Stomach (tissue), 9 donors: Measurements from ENCODE around the gene ARHGEF5. TPM values are rescaled to one million over a fixed set of nuclear protein-coding genes. Genes with fewer than 3 reads are reported as not detected.

Experiments used
- DNase-seq, 2 donors: peaks; one replicate each; pipeline versions ENCODE4 v3.0.0 to v3.0.0-alpha.2; 2013 to 2019
- H3K27ac ChIP-seq, 5 donors: fragments of 200-600 bp in 4 of 5; sonication (generic) in 4 of 5; one replicate each; pipeline ENCODE4 v1.5.1; 2013 to 2019; ENCODE audit warnings: mild to moderate bottlenecking in 1 of 5, moderate library complexity in 1 of 5
- H3K27me3 ChIP-seq, 3 donors: fragments of 200-600 bp; sonication (generic); one replicate each; pipeline ENCODE4 v1.5.1; 2017 to 2019; ENCODE audit warnings: mixed run types in 1 of 3
- H3K36me3 ChIP-seq, 4 donors: fragments of 200-600 bp; sonication (generic); 1 replicate in 3 of 4; 2 replicates in 1 of 4; pipeline ENCODE4 v1.5.1; 2016 to 2019
- H3K4me1 ChIP-seq, 4 donors: fragments of 200-600 bp; sonication (generic); one replicate each; pipeline ENCODE4 v1.5.1; 2016 to 2019
- H3K4me3 ChIP-seq, 4 donors: fragments of 200-600 bp; sonication (generic) in 3 of 4; one replicate each; pipeline ENCODE4 v1.5.1; 2016 to 2019; ENCODE audit warnings: mild to moderate bottlenecking in 1 of 4
- H3K9me3 ChIP-seq, 4 donors: fragments of 200-600 bp; sonication (generic); one replicate each; pipeline ENCODE4 v1.5.1; 2016 to 2019
- EP300 ChIP-seq: sonication (generic); formaldehyde crosslinking; IDR thresholded peaks from one replicate; pipeline ENCODE4 v1.6.1; 2017; ENCODE audit warnings: antibody characterized with exemption
- POLR2A ChIP-seq, 4 donors: fragments of 450-650 bp; IDR thresholded peaks; one replicate each; pipeline ENCODE4 v1.6.1; 2016; ENCODE audit warnings: antibody characterized with exemption in 4 of 4, control low read depth in 2 of 4, mild to moderate bottlenecking in 1 of 4, moderate library complexity in 1 of 4
- POLR2AphosphoS5 ChIP-seq, 3 donors: sonication (generic); formaldehyde crosslinking; IDR thresholded peaks; one replicate each; pipeline ENCODE4 v1.6.1; 2016; ENCODE audit warnings: antibody characterized with exemption in 3 of 3
- WGBS, 5 donors: extraction: QIAGEN DNeasy Blood & Tissue Kit in 3 of 5; methylation state at CpG; one replicate each; pipeline versions ENCODE4 v1.1.5 to v1.1.7; 2013 to 2018; 5-methylcytosine and 5-hydroxymethylcytosine counted together
- intact Hi-C: fragments of 100-400 bp; cut with DNase I; formaldehyde crosslinking; loops from one replicate; pipeline ENCODE4 v1.15.1; 2023; ENCODE audit warnings: low total_unique reads
- polyA plus RNA-seq, 3 donors: library from polyadenylated mRNA; stranded (reverse); fragments of 200-250 nt; gene quantifications; one replicate each; pipeline ENCODE4 v1.2.3, GENCODE V29; 2013
- total RNA-seq, 5 donors: library from RNA; depleted of rRNA; stranded (reverse); fragments of >200 nt; gene quantifications; one replicate each; pipeline versions ENCODE4 v1.1.0 to v1.2.3, GENCODE V29; 2014 to 2016
- TF ChIP-seq, protein P1 (sequence below), 7 experiments: fragments of 450-650 bp in 4 of 7; fragments of 200-600 bp in 3 of 7; sonication (generic) in 3 of 7; IDR thresholded peaks; one replicate each; pipeline ENCODE4 v1.5.1; 2016 to 2019; ENCODE audit warnings: antibody characterized with exemption in 7 of 7, control low read depth in 2 of 7, mild to moderate bottlenecking in 1 of 7
- donor health status: healthy with polysubstance abuse.
- donor health status: Bipolar disorder and iron deficiency.
- donor health status: healthy.

Gene ARHGEF5
- total and polyA plus RNA-seq, 8 donors = 9.4 to 92.1 (median 14.2) TPM

DNA sequence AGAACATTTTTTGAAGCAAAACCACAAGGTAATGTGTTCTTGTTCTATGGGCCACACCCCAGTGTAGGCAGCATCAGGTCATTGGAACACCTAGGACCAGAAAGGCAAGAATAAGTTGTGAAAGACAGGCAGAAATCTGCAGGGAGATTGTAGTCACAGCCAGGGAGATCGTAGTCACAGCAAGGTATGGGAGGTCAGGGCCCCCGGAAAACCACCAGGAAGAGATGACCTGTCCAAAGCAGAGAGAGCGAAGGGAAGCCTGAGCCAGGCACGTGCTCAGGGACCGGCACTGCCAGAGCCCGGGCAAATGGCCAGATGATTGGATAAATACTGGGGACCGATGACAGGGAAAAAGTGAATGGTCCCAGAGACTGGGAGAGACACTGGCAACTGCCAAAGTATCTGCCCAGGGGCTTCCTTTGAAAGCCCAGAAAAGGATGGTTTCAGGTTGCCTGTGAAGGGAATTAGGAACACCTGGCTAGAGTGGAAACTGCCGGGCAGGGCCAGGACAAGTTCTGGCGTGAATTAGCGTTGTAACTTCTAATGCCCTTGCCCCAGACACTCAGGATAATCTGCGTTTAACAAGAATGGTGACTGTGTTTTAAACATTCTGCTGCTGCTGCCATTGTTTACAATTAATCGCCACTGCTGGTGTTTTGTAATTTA, 52.2 kb downstream of the ARHGEF5 start:
- intact Hi-C loops = no loop called here
- 35 to 59% (median 46%) methylated on average over 12 of the region's 12 CpGs for WGBS, 5 donors
- no peak for TF ChIP-seq POLR2A (IDR thresholded peaks at IDR 0.05)
- TF ChIP-seq, protein P1, sequence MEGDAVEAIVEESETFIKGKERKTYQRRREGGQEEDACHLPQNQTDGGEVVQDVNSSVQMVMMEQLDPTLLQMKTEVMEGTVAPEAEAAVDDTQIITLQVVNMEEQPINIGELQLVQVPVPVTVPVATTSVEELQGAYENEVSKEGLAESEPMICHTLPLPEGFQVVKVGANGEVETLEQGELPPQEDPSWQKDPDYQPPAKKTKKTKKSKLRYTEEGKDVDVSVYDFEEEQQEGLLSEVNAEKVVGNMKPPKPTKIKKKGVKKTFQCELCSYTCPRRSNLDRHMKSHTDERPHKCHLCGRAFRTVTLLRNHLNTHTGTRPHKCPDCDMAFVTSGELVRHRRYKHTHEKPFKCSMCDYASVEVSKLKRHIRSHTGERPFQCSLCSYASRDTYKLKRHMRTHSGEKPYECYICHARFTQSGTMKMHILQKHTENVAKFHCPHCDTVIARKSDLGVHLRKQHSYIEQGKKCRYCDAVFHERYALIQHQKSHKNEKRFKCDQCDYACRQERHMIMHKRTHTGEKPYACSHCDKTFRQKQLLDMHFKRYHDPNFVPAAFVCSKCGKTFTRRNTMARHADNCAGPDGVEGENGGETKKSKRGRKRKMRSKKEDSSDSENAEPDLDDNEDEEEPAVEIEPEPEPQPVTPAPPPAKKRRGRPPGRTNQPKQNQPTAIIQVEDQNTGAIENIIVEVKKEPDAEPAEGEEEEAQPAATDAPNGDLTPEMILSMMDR (IDR thresholded peaks at IDR 0.05) = no peak
- TF ChIP-seq POLR2AphosphoS5 (IDR thresholded peaks at IDR 0.05) = no peak
- TF ChIP-seq EP300 = no peak
- Histone ChIP-seq H3K4me1 (peaks cover 0 to 9% (median 0%) of the 10 kb centered on the region in 4 donors), H3K4me3 (no peak overlapping the region), H3K27ac (no peak overlapping the region), H3K9me3 (no peaks in the 10 kb centered on the region), H3K36me3 (no peaks in the 10 kb centered on the region), H3K27me3 (peaks cover 0 to 10% (median 0%) of the 10 kb centered on the region in 3 donors)
- DNase-seq = peak in 1 of 2 donors; percentile 35

- Histone ChIP-seq H3K36me3 (no peaks in the 10 kb centered on the region), H3K4me1 (peaks cover 0 to 9% (median 0%) of the 10 kb centered on the region in 4 donors), H3K4me3 (no peak overlapping the region), H3K27ac (no peak overlapping the region), H3K9me3 (no peaks in the 10 kb centered on the region), H3K27me3 (peaks cover 0 to 10% (median 0%) of the 10 kb centered on the region in 3 donors)
- 50 to 64% (median 57%) methylated on average over 3 of the region's 3 CpGs for WGBS, 5 donors
- TF ChIP-seq EP300 = no peak
- TF ChIP-seq POLR2AphosphoS5 (IDR thresholded peaks at IDR 0.05) = no peak
- TF ChIP-seq, protein P1 (IDR thresholded peaks at IDR 0.05) = no peak
- TF ChIP-seq POLR2A (IDR thresholded peaks at IDR 0.05) = no peak
- intact Hi-C loops = no loop called here
- no peak for DNase-seq
Observed at GRCh38 chr7:144408121-144408520, 52.9 kb downstream of the ARHGEF5 start.

DNA sequence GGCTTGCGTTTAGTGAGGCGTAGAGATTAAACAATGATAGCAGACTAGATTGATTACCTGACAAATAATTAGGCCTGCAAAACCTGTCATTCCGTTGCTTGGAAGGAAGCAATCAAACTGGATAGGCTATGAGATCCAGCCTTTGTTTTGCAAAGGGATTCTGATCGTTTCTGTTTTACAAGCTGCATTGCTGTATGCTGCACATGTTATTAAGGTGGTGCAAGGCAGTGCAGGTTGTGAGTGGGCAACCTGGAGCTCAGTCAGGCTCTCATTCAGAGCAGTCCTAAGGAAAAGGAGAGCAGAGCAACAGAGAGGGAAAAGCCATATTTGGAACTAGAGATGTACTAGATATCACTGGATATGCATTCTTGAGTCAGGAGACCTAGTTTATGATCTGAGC, 55.2 kb downstream of the ARHGEF5 start:
- WGBS, 5 donors = 8 to 26% (median 14%) methylated on average over 4 of the region's 4 CpGs
- H3K27ac ChIP-seq = no peak overlapping the region
- H3K4me3 ChIP-seq = no peak overlapping the region
- peaks cover 0 to 9% (median 0%) of the 10 kb centered on the region in 4 donors for H3K4me1 ChIP-seq
- H3K9me3 ChIP-seq = no peaks in the 10 kb centered on the region
- DNase-seq = no peak
- H3K27me3 ChIP-seq = peaks cover 0 to 10% (median 0%) of the 10 kb centered on the region in 3 donors
- TF ChIP-seq, protein P1 (IDR thresholded peaks at IDR 0.05) = no peak
- TF ChIP-seq POLR2A (IDR thresholded peaks at IDR 0.05) (no peak), POLR2AphosphoS5 (IDR thresholded peaks at IDR 0.05) (no peak), EP300 (no peak)
- intact Hi-C loops = no loop called here
- no peaks in the 10 kb centered on the region for H3K36me3 ChIP-seq

DNA sequence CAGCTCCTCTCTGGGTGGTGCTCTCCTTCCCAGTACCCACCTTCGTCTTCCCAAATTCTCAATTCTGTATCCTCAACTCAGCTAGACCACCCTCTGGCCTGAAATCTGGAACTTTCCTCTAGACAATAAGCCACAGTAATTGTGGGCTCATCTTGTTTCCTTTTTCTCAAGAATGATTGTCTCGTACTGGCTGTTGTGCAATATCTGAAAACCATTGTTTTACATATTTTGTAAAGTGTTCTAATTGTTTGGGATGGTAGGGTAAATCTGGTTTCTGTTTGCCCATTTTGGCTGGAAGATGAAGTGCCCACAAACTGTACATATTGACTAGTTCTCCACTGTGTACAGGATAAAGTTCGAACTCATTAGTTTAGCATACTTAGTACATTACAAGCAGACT, 59.6 kb downstream of the ARHGEF5 start:
- peaks cover 0 to 8% (median 2%) of the 10 kb centered on the region in 4 donors for H3K9me3 ChIP-seq
- intact Hi-C loops = no loop called here
- TF ChIP-seq POLR2AphosphoS5 (IDR thresholded peaks at IDR 0.05) (no peak), EP300 (no peak), POLR2A (IDR thresholded peaks at IDR 0.05) (no peak)
- H3K4me1 ChIP-seq = no peaks in the 10 kb centered on the region
- 56 to 87% (median 78%) methylated on average over 3 of the region's 3 CpGs for WGBS, 5 donors
- no peak overlapping the region for H3K27ac ChIP-seq
- peaks cover 0 to 10% (median 0%) of the 10 kb centered on the region in 3 donors for H3K27me3 ChIP-seq
- no peak for DNase-seq
- no peak overlapping the region for H3K4me3 ChIP-seq
- H3K36me3 ChIP-seq = no peaks in the 10 kb centered on the region

GRCh38 chr7:144415858-144416257, 60.7 kb downstream of the ARHGEF5 start:
- intact Hi-C loops = no loop called here
- Histone ChIP-seq H3K4me3 (no peak overlapping the region), H3K4me1 (no peaks in the 10 kb centered on the region), H3K36me3 (no peaks in the 10 kb centered on the region), H3K27me3 (peaks cover 0 to 3% (median 0%) of the 10 kb centered on the region in 3 donors), H3K27ac (no peak overlapping the region), H3K9me3 (peaks cover 0 to 8% (median 2%) of the 10 kb centered on the region in 4 donors)
- TF ChIP-seq, protein P1 (IDR thresholded peaks at IDR 0.05) = no peak
- TF ChIP-seq POLR2AphosphoS5 (IDR thresholded peaks at IDR 0.05) = no peak
- TF ChIP-seq EP300 = no peak
- no peak for TF ChIP-seq POLR2A (IDR thresholded peaks at IDR 0.05)
- DNase-seq = no peak
